Stimulated activated CD4-positive, alpha-beta T cell treated with anti-CD3 and anti-CD28 coated beads, Interleukin-2, amount 100 ng/mL, for 4 hours (primary cell): ENCODE data around the gene ALS2CL.
"Not testable (repeated sequence)": the region's sequence is repeated elsewhere in the genome, so short reads cannot be mapped to it uniquely, and the experiment has no call there.

Experiments used
- DNase-seq: peaks from one replicate; pipeline ENCODE4 v3.0.0-alpha.2; 2020; ENCODE audit warnings: low read depth

The ALS2CL gene

GRCh38 chr3:46693038-46693891 is at the start of gene ALS2CL:
ALS2CL (minus strand) TSS chr3:46693679; CDS start chr3:46689440, 4,239 bp downstream.
- DNase-seq: peak; percentile 60

GRCh38 chr3:46742992-46743585 is 49.6 kb upstream of the ALS2CL start:
- no peak for DNase-seq

- not testable (repeated sequence) for DNase-seq
These were observed 46.1 kb upstream of the ALS2CL start for GRCh38 chr3:46739565-46739964.

- no peak for DNase-seq
These were observed 43.9 kb upstream of the ALS2CL start for GRCh38 chr3:46737329-46737731.

GRCh38 chr3:46736006-46736872 is 42.8 kb upstream of the ALS2CL start:
- DNase-seq: no peak

- DNase-seq: no peak
These were observed 41.3 kb upstream of the ALS2CL start for GRCh38 chr3:46734773-46735172.

- no peak for DNase-seq
These were observed 39.7 kb upstream of the ALS2CL start for GRCh38 chr3:46733026-46733800.

- no peak for DNase-seq
These were observed 38.3 kb upstream of the ALS2CL start for GRCh38 chr3:46731795-46732194.

- no peak for DNase-seq
These were observed 37.3 kb upstream of the ALS2CL start for GRCh38 chr3:46730819-46731218.

- DNase-seq: no peak
These were observed 35.6 kb upstream of the ALS2CL start for GRCh38 chr3:46729038-46729437.

- DNase-seq: no peak
These were observed 32.3 kb upstream of the ALS2CL start for GRCh38 chr3:46725621-46726314.

GRCh38 chr3:46724424-46724823 is 30.9 kb upstream of the ALS2CL start:
- DNase-seq: no peak

- DNase-seq: no peak
These were observed 29.0 kb upstream of the ALS2CL start for GRCh38 chr3:46722443-46722842.

GRCh38 chr3:46721009-46721408 is 27.5 kb upstream of the ALS2CL start:
- DNase-seq: no peak

- no peak for DNase-seq
These were observed 26.3 kb upstream of the ALS2CL start for GRCh38 chr3:46719735-46720271.

- DNase-seq: no peak
These were observed 25.6 kb upstream of the ALS2CL start for GRCh38 chr3:46719044-46719565.

- no peak for DNase-seq
These were observed 24.2 kb upstream of the ALS2CL start, which contains the start of gene PRSS50 for GRCh38 chr3:46717447-46718231. PRSS50 (minus strand) TSS chr3:46717869; CDS start chr3:46717824, 45 bp downstream.

GRCh38 chr3:46716461-46717441 is 23.3 kb upstream of the ALS2CL start:
- no peak for DNase-seq
